ENCODE results near the gene FOLR2. TPM values are rescaled to one million over a fixed set of nuclear protein-coding genes. Genes with fewer than 3 reads are reported as not detected.

The FOLR2 gene
- total RNA-seq, 4 donors from 2014 or later: 7.3 to 70.3 (median 33.9) TPM

- WGBS, 2 donors (ENCODE audit: low coverage in 1 of 2): 86 to 92% methylated on average over 2 to 6 of the region's 8 CpGs
Measured at GRCh38 chr11:72233773-72234513, 17.3 kb downstream of the FOLR2 start.

GRCh38 chr11:72234514-72234830 is 17.9 kb downstream of the FOLR2 start:
- Histone ChIP-seq H3K27ac (peak overlapping the region in 2 of 4 donors; percentile 39 to 48), H3K36me3 (peaks cover 0 to 89% of the 10 kb centered on the region in 2 donors), H3K4me3 (no peak overlapping the region), H3K9me3 (no peaks in the 10 kb centered on the region), H3K4me1 (peaks cover 0 to 77% (median 28%) of the 10 kb centered on the region in 3 donors), H3K27me3 (no peaks in the 10 kb centered on the region)
- no peak for TF ChIP-seq POLR2A (IDR thresholded peaks at IDR 0.05)
- TF ChIP-seq, protein P1, sequence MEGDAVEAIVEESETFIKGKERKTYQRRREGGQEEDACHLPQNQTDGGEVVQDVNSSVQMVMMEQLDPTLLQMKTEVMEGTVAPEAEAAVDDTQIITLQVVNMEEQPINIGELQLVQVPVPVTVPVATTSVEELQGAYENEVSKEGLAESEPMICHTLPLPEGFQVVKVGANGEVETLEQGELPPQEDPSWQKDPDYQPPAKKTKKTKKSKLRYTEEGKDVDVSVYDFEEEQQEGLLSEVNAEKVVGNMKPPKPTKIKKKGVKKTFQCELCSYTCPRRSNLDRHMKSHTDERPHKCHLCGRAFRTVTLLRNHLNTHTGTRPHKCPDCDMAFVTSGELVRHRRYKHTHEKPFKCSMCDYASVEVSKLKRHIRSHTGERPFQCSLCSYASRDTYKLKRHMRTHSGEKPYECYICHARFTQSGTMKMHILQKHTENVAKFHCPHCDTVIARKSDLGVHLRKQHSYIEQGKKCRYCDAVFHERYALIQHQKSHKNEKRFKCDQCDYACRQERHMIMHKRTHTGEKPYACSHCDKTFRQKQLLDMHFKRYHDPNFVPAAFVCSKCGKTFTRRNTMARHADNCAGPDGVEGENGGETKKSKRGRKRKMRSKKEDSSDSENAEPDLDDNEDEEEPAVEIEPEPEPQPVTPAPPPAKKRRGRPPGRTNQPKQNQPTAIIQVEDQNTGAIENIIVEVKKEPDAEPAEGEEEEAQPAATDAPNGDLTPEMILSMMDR (IDR thresholded peaks at IDR 0.05): no peak
- no peak for TF ChIP-seq EP300 (IDR thresholded peaks at IDR 0.05)
- TF ChIP-seq POLR2AphosphoS5 (IDR thresholded peaks at IDR 0.05): no peak
- ATAC-seq: no peak
- WGBS, 2 donors (ENCODE audit: low coverage in 1 of 2): 71 to 82% methylated on average over 1 to 2 of the region's 3 CpGs

More at GRCh38 chr11:72233773-72234513, 17.3 kb downstream of the FOLR2 start:
- TF ChIP-seq POLR2A (IDR thresholded peaks at IDR 0.05): no peak
- H3K4me3 ChIP-seq: no peak overlapping the region
- H3K4me1 ChIP-seq: peaks cover 0 to 74% (median 22%) of the 10 kb centered on the region in 3 donors
- H3K27ac ChIP-seq: peak overlapping the region in 2 of 4 donors; percentile 48
- H3K36me3 ChIP-seq: peaks cover 0 to 94% of the 10 kb centered on the region in 2 donors
- H3K9me3 ChIP-seq: no peaks in the 10 kb centered on the region
- no peak for ATAC-seq
- no peaks in the 10 kb centered on the region for H3K27me3 ChIP-seq

DNA sequence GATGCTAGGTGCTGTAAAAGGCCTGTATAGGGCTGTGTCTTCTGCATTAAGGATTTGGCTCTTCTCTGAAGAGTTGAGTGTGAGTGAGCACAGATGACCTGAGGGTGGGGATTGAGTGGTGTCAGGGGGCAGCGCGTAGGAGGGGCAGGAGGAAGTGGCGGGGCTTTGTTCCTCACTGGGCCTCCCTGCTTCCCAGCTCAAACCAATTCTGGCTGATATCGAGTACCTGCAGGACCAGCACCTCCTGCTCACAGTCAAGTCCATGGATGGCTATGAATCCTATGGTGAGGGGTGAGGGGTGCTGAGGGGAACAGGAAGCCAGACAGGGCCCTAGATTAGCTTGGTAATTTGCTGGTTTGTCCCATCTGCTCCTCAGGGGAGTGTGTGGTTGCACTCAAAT is 18.3 kb downstream of the FOLR2 start:
- Histone ChIP-seq H3K4me3 (no peak overlapping the region), H3K27me3 (no peaks in the 10 kb centered on the region), H3K27ac (peak overlapping the region in 3 of 4 donors; percentile 39 to 89 (median 70)), H3K36me3 (peaks cover 0 to 84% of the 10 kb centered on the region in 2 donors), H3K4me1 (peaks cover 0 to 82% (median 29%) of the 10 kb centered on the region in 3 donors), H3K9me3 (no peaks in the 10 kb centered on the region)
- 96% methylated on average over 4 of the region's 4 CpGs; no CpG with 5 or more reads in 1 of the 2 donors for WGBS, 2 donors (ENCODE audit: low coverage in 1 of 2)
- ATAC-seq: no peak
- TF ChIP-seq, protein P1 (IDR thresholded peaks at IDR 0.05): no peak
- TF ChIP-seq EP300 (IDR thresholded peaks at IDR 0.05) (no peak), POLR2A (IDR thresholded peaks at IDR 0.05) (no peak), POLR2AphosphoS5 (IDR thresholded peaks at IDR 0.05) (no peak)

DNA sequence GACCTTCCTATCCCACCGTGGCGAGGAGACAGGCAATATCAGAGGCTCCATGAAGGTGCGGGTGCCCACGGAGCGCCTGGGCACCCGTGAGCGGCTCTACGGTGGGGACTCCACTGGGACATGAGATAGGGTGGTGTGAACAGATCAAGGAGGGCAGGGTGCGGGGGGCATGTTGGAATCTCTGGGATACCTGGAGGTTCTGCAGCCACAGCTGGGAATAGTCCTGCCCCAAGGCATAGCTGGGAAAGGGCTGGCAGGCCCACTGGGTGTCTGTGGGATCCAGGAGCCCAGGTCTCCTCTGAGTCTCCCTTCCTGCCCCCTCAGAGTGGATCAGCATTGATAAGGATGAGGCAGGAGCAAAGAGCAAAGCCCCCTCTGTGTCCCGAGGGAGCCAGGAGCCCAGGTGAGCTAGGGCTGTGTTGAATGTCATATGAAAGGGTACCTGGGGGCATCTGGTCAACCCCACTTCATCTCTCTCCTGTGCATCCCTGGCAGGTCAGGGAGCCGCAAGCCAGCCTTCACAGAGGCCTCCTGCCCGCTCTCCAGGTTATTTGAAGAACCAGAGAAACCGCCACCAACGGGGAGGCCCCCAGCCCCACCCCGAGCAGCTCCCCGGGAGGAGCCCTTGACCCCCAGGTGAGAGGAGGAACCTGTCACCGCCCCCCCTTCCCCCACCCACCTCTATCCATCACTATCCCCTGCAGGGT is 18.9 kb downstream of the FOLR2 start:
- peak overlapping the region; percentile 32 to 89 (median 71) for H3K27ac ChIP-seq
- H3K36me3 ChIP-seq: peaks cover 0 to 78% of the 10 kb centered on the region in 2 donors
- H3K4me3 ChIP-seq: no peak overlapping the region
- H3K9me3 ChIP-seq: no peaks in the 10 kb centered on the region
- TF ChIP-seq POLR2AphosphoS5 (IDR thresholded peaks at IDR 0.05): no peak
- TF ChIP-seq EP300 (IDR thresholded peaks at IDR 0.05): no peak
- TF ChIP-seq POLR2A (IDR thresholded peaks at IDR 0.05): no peak
- TF ChIP-seq, protein P1 (IDR thresholded peaks at IDR 0.05): no peak
- peaks cover 4% of the 10 kb centered on the region for H3K27me3 ChIP-seq
- ATAC-seq: no peak
- peaks cover 0 to 87% (median 35%) of the 10 kb centered on the region in 3 donors for H3K4me1 ChIP-seq
- WGBS, 2 donors (ENCODE audit: low coverage in 1 of 2): 80 to 88% methylated on average over 2 to 8 of the region's 17 CpGs

DNA sequence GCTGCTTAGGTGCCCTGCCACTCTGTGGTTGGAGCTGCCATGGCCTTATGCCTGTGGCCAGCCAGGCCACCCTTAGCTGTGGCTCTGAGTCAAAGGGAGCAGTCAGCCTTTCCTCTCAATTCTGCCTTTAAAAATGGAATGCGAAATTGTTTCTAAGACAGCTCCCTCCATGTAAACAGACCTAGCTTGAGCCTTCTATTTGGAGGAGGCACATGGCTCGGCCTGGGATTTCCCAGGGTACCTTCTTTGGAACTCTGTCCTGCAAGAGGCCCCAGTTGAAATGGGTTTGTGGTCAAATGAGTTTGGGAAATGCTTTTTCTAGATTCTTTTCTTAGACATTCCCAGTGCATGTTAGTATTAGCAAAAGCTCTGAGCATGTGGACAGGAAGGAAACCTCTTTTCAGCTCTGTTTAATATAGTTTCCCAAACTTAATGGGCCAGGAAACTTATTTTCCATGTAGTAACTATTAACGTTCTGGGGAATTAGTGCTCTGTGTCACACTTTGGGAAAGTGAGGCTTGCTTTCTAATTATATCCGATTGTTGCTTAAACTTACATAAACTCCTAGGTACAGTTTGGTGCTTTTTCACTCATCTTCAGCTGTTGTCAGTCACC is 19.6 kb downstream of the FOLR2 start:
- Histone ChIP-seq H3K27ac (peak overlapping the region; percentile 32 to 89 (median 83)), H3K27me3 (peaks cover 11% of the 10 kb centered on the region), H3K4me1 (peaks cover 0 to 93% (median 38%) of the 10 kb centered on the region in 3 donors), H3K36me3 (peaks cover 0 to 71% of the 10 kb centered on the region in 2 donors), H3K9me3 (no peaks in the 10 kb centered on the region), H3K4me3 (no peak overlapping the region)
- TF ChIP-seq EP300 (IDR thresholded peaks at IDR 0.05) (no peak), POLR2AphosphoS5 (IDR thresholded peaks at IDR 0.05) (no peak), POLR2A (IDR thresholded peaks at IDR 0.05) (no peak)
- TF ChIP-seq, protein P1 (IDR thresholded peaks at IDR 0.05): no peak
- no peak for ATAC-seq
- WGBS, 2 donors (ENCODE audit: low coverage in 1 of 2): 26 to 31% methylated on average over 3 to 4 of the region's 4 CpGs

Measured in gastroesophageal sphincter (tissue), 4 donors.